HG02852 (cell line): ENCODE data around the gene COL2A1.

Experiments
- ATAC-seq: cut with Tn5 transposase; IDR thresholded peaks from one replicate; pipeline ENCODE4 v1.9.1; 2021; ENCODE audit warnings: mild to moderate bottlenecking, moderate library complexity; ENCODE audit not compliant: unreplicated experiment

Gene COL2A1

DNA sequence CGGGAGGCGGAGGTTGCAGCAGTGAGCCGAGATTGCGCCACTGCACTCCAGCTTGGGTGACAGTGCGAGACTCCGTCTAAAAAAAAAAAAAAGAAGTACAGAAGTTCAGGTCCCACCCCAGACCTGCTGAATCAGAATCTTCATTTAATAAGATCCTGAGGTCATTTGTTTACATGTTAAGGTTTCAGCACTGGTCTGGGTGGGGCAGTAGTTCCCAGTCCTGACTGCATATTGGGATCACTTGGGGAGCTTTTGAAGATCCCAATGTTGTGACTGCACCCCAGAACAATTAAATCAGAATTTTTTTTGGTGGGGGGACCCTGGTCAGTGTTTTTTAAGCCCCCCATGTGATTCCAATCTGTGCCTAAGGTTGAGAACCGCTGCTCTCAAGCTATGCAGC, 11.7 kb upstream of the COL2A1 start:
- ATAC-seq: no peak

DNA sequence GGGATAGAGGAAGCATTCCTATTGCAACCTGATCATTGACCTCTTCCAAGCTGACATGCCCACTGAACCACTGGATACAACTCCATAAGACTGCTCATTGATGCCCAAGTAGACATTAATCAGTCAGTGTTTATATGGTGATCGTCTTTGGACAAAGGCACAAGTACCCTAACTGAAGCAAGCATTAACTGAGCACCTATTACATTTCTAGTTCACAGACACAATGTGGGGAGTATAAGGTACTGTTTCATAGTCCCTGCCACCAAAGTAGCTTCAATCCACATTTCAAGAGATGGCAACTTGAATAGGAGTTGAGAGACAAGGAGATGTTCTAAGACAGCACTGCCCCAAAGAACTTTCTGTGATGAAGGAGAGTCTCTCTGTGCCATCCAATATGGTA, 10.9 kb upstream of the COL2A1 start:
- no peak for ATAC-seq

DNA sequence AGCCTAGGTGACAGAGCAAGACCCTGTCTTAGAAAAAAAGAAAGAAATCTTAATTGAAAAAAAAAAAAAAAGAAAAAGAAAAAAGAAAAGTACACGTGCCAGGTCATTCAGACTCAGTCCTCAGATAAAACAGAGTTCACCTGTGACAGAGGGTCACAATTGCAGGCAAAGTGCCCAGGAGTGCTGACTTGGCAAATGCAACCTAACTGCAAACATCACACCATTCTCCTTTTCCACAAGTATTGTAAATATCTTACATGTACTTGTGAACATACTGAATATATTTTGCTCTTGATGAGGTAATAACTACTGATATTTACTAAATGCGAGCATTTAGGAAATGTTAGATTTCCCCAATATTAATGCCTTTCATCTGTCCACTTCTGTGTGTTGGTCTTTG, 9.0 kb upstream of the COL2A1 start:
- no peak for ATAC-seq

DNA sequence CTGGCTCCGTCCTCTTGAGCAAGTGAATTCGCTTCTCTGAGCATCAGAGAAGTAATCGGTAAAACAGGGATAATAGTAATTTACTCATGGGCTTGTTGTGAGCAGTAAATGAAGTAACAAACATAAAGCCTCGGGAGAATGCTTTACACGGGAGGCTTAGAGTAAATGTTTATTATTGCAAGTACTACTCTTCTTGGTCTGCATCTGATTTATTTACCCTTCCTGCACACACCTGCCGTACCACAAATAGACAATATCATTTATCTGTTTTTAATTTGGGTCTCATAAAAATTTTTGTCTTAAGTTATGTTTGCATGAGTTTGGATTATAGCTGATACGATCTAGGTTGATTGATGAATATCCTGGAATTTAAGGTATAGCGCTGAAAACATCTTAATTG, 7.8 kb upstream of the COL2A1 start:
- ATAC-seq: no peak

DNA sequence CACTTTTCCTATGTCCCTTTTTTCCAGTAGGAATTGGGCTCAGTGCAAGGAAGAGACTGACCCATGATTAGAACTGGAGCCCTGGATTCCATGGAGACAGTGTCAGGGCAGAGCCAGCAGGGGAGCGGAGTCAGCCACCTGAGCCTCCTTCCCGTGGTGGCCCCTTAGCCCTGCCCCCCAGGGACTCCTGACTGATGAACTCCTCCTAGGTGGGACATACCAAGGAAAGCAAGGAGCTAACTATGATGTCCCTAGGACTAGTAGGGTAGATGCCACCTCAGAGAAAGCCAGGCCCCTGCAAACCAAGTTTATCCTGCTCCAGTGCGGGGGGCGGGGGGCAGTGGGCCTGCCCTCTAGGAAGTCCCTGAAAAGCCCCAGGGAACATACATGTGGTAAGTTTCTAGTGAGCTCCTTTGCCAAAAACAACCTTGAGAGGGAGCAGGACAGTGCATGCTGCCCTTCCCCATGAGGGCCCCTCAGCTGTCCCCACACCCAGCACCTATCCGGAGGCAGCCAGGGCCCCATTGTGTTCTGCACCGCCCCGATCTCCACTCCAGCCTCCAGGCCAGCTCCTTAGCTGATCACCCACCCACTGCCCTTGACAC, 6.2 kb upstream of the COL2A1 start:
- no peak for ATAC-seq

DNA sequence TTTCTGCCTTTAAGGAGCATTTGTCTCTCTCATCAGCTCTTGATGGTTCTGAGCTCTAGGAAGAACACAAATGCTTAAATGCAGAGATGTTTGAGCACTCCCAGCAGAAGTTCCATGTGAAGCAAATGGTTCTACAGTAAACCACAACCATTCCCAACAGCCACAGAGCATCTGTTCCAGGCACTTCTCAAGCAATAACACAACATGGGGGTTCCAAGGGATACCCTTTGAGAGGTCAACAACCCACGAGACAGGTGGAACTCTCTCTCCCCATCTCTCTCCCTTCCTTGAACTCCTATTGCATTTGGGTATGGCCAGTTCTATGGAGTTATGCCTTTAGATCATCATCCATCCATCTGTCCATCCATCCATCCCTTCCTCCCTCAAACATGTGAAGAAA, 5.2 kb upstream of the COL2A1 start:
- no peak for ATAC-seq

DNA sequence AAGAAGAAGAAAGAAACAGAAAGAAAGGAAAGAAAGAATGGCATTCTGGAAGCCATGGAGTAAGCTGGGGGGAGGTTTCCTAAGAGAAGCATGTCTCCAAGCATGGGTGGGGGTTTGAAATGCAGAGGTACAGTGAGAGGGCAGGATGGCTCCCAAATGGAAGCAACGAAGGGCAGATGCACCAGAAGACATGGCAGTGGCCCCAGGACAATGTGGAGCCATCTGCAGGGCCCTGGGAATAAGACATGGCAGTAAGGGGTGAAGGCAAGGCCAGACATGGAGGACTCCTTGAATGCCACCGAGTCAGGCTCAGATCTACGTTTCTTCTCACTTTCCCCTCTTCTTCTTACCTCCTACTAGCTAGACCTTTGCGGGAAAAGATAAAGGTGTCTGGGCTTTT, 4.7 kb upstream of the COL2A1 start:
- no peak for ATAC-seq

DNA sequence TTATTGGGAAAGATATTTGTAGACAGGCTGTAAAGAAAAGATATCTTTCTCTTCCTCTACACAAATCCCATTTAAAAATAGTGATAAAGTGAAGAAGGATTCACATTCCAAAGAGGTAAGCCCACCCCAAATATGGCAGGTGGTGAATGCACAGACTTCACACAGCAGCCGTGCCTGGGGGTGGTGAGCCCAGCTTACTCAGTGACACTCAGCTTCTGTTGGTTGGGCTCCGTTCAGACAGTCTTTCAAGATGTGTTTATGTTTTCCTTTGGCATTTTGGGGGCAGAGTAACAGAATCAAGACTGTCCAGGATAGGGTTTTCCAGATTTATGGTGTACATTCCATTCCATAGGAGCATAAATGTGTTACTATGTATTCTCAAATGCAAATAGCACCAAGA, 4.1 kb upstream of the COL2A1 start:
- ATAC-seq: no peak

DNA sequence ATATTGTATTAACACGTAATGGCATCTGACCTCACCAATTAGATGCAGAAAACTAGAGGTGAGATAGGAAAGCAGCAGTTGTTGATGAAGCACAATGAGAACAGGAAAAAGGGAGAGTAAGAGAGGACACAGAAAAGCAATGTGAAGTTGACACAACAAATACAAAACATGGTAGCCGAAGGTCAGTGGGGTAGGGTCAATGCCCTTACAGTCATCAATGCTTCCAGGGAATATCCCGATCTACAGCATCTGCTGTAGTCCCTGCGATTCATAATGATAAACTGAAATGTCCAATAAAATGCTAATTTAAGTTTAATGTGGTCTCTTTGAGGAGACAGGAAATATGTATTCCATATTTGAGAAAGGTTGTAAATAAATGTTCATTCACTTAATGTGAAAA, 2.9 kb upstream of the COL2A1 start:
- no peak for ATAC-seq

DNA sequence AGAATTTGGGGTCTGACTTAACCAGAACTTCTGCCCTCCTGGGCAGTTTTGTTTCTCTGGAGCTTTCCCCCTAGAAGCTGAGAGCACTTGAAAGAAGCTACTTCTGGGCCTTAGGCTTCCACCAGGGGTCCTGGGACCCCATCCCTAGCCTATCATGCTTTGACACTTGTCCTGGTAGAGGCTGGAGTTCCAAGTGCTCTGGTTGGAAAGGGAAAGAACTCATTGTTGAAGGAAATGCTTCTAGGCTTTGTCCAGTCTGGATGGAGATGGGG, 1.4 kb upstream of the COL2A1 start:
- ATAC-seq: no peak

DNA sequence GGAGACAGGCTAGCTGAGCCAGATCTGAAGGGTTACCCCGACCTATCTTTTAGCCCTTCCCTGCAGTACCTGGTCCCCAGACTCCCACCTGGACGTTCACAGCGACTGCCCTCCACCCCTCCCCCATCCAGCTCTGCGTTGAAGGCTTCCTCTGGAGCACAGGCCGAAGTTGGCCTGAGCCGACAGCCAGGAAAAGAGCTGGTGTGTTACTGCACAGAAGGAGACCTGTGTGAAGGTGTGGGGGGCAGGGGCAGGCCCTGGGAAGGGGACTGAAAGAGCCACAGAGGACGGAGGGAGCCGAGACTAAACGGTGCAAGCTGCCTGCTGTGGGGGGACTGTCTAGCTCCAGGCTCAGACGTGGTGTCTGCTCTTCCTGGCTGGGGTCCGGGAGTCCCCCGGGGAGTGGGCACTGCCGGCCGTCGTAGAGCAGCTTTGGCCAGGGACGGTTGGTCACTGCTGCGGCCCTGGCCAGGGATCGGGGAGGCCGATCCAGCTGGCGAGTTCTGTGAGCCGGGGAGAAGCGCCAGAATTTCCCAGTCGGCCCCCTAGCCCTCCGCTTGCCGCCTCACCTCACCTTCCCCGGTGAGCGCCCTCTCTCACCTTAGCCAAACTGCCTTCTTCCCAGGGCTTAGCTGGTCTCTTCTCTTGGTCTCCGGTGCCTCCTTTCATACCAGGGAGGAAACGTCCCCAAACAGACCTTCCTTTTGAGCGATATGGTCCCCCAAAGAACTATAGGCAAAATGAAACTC, 899 bp upstream of the COL2A1 start:
- no peak for ATAC-seq

DNA sequence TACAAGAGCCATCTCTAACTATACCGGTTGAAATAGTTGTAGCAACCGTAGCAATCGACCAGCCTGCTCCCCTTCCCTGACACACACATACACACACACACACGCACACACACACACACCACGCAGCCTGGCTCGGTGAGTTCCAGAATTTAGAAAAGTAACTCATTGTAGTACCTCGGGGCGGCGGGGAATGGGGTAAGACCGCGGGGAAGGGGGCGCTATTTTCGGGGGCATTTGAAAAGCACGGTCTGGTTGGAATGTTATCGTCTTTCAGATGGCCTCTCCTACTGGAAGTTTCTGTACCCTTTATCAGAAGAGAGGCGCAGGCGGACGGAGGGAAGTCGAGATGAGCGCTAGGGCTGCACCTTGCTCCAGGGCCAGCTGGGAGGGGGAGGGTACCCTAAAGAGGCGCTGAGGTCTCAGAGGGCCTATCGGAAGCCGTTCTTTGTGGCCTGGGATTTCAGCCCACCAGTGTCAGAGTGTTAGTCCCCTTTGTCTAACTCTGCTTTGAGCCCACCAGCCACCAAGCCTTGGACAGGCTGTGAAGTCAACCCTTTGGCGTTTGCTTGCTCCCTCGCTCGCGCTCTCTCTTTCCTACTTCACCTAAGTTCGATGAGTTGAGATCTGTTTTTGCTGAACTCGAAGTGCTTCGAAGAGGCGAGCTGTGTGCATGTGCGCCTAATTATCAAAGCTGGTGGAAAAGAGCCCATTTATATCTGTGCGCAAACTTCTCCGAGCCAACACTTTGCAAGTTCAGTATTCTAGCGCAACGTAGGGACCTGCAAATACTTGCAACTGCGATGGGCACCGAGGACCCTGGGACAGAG, 837 bp downstream of the COL2A1 start:
- ATAC-seq: no peak

DNA sequence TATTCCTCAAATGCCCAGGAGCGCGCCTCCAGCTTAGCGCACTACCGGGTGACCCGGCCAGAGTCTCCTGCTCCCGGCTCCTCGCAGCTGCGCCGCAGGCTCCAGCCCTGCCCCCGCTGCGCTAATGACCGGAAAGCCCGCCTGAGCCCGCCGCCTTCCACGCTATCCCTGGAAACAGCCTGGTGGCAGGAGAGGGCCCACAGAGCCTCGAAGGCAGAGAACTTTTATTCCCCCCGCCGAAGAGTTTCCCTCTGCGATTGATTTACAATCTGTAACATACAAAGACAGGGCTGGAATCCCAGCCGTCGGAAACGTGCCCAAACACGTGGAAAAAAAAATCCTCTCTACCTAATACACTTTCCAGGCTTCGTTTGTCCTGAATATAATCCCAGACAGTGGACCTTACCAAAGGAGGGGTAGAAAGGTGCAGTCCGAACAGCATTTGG, 1.5 kb downstream of the COL2A1 start:
- ATAC-seq: no peak

DNA sequence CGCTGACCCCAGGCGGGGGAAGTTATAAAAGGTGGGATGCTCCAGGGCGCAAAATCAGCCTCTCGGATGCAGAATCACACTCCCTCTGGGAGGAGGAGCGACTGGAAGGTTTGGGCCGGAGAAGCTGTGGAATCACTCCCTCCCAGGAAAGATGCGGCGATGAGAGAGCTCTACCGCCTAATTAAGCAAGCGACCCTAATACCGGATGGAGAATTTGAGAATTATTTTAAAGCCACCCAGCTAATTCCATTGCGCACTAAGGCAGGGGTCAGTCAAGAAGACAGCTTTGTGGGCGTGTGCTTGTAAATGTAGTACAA, 1.9 kb downstream of the COL2A1 start:
- no peak for ATAC-seq

DNA sequence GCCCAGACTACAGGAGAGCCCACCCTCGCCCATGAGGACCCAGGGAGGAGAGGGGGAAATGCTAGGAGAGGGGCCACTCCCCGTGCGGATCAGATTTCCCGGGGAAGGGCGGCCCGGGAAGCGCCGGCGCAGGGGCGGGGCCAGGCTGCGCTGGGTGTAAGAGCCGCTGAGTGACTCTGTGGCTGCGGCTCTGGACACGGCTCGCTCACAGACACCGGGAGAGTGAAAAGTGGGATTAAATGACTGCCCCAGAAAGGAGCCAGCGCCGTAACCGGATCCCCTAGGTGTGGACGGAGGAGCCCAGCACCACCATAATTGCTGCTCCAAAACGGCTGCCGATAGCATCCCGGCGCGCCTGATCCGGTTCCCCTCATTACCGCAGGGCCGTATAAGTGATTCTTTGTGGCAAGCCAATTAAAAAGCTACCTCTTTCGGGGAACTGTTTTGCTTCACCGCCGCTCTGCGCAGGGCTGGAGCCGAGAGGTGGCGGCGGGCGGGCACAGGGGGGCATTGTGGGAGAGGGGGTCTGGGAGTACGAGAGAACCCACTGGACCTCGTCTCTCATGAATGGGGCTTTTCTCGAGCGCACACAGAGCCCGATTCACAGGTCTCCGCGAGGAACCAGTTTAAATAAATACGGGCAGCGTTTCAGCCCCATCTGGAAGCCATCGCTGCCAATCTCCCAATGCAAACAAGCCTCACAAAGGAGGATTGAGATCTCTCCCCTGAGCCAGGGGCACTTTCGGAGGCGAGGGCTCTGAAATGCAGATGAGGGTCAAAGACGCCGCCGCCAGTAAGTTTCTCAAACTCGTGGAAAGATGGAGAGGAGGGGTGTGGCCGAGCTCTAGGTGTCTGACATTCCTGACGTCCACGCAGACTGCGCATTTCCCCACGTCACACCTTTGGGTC, 2.5 kb downstream of the COL2A1 start:
- no peak for ATAC-seq

DNA sequence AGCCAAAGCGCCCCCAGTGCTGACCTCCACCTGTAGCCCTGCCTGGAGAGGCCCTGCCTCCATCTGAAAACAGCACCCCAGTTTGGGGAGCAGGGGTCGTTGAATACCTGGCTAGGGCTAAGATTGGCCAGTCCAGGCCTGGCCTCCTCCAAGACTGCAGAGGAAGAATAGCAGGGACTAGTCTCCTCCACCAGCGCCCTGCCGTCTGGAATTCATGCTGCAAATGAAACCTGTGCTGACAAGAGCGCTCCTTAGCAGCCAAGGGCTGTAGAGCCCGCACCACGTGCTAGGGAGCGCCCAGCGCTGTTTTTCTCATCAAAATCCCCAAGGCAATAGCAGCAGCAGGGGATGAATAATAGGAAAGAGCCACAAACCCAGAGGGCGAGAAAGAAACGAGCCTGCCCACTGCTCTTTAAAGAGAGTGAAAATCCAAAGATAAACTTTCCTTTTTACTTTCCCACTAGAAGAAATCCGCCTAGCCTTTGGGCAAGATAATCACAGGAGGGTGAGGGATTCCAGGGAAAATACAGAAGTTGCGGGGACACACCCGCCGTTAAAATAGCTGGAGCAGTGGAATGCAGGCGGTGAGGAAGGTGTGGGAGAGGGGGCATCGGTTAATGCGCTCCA, 3.3 kb downstream of the COL2A1 start:
- ATAC-seq: no peak

DNA sequence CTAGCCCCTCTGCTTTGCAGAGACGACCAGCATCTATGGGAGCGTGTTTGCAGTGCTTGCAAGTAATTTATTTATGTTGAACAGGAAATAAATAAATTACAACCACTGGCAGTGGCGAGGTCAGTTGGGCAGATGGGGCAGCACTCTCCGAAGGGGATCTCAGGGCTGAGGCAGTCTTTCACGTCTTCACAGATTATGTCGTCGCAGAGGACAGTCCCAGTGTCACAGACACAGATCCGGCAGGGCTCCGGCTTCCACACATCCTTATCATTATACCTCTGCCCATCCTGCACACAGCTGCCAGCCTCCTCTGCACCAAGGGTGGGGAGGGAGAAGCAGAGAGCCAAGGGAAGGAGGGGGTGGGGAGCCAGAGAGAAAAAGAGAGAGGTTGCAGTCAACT, 4.5 kb downstream of the COL2A1 start:
- ATAC-seq: no peak

DNA sequence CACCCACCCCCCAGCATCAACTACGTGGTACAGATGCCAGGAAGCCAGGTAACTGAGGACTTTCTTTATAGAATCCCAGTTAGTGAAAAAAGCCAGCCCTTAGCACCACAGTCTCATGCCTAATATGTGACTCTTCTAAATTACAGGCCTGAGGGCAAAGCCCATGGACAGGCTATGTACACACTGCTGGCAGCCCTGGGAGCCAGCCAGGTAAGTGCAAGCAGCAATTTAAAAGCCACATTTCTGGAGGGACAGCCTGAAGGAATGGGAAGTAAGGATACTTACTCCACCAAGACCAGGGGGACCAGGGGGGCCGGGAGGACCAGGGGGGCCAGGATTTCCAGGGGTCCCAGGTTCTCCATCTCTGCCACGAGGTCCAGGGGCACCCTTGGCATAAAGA, 7.0 kb downstream of the COL2A1 start:
- ATAC-seq: no peak

DNA sequence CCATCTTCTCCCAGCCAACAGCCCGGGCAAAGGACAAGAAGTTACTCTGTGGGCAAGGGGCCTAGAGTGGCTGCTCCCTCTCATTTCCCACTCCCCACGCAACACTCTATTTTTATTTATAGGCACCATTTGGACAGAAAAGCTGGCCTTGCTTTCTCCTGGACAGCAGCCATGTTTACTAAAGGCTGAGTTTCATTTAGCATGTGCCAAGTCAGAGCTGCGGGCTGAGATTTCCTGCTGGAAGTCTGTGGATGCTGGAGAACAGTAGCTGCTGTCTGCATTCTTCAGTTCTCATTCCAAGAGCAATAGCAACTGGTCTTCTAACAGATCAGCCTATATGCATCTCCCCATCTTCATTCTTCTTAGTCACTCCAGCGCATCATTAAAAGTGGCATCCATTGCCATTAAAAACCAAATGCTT, 8.3 kb downstream of the COL2A1 start:
- no peak for ATAC-seq

DNA sequence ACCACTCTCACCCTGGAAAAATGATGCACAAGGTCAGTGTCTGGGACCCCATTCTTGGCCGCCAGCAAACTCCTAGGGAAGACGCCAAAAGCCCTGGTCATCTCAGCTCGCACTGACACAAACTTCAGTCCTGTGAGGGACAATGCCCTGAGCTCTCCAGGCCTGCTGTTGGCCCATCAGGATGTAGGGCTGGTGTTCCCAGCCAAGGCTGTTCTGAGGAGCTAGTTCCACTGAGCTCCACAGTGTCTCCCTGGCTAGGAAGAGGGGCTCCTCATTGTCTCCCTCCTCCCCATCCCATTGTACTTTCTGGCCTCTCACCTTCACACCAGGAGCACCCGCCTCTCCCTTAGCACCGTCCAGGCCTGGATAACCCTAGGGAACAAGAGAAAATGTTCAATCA, 10.8 kb downstream of the COL2A1 start:
- ATAC-seq: no peak

DNA sequence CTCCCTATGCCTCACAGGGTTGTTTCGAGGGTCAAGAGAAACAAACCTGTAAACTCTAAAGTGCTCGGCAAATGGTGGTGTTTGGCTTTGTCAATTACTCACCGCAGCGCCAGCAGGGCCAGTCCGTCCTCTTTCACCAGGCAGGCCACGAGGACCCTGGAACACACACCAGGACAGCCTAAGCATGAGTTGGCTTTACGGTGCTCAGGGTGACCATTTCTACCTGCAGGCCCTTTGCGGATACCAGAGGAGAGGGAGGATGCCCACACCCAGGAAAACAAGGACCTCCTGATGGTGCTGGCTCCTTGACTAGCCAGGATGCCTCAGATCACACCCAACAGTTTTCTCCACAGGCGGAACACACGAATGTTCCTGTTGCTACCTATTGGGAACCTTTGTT, 11.5 kb downstream of the COL2A1 start:
- no peak for ATAC-seq
